GM18505 (cell line): ENCODE data around the gene CELF6.
A peak's percentile ranks its signal among the peaks of the same experiment; 100 is the strongest.
"Not testable (repeated sequence)": the region's sequence is repeated elsewhere in the genome, so short reads cannot be mapped to it uniquely, and the experiment has no call there.

Source experiments
- ATAC-seq: cut with Tn5 transposase; IDR thresholded peaks from one replicate; pipeline ENCODE4 v1.9.1; 2021; ENCODE audit not compliant: unreplicated experiment
- POLR2A ChIP-seq: IDR thresholded peaks from 4 replicates; pipeline ENCODE4 v1.6.1; 2011; ENCODE audit warnings: borderline replicate concordance; ENCODE audit not compliant: insufficient read depth, insufficient read length; ENCODE audit errors: extremely low read depth

The CELF6 gene

GRCh38 chr15:72304596-72304995, 15.4 kb downstream of the CELF6 start:
- ATAC-seq = no peak

GRCh38 chr15:72302955-72303354, 17.0 kb downstream of the CELF6 start:
- ATAC-seq = no peak
- TF ChIP-seq POLR2A = no peak

More at GRCh38 chr15:72304596-72304995, 15.4 kb downstream of the CELF6 start:
- TF ChIP-seq POLR2A = no peak

GRCh38 chr15:72289597-72290325, 30.2 kb downstream of the CELF6 start:
- no peak for TF ChIP-seq POLR2A
- no peak for ATAC-seq

GRCh38 chr15:72288796-72289596, 31.0 kb downstream of the CELF6 start:
- no peak for TF ChIP-seq POLR2A
- no peak for ATAC-seq

- no peak for TF ChIP-seq POLR2A
- no peak for ATAC-seq
These were observed 33.9 kb downstream of the CELF6 start for GRCh38 chr15:72285927-72286516.

- ATAC-seq = no peak
- no peak for TF ChIP-seq POLR2A
These were observed 34.6 kb downstream of the CELF6 start for GRCh38 chr15:72285402-72285801.

GRCh38 chr15:72284781-72285180, 35.2 kb downstream of the CELF6 start:
- no peak for TF ChIP-seq POLR2A
- ATAC-seq = no peak

- no peak for ATAC-seq
- no peak for TF ChIP-seq POLR2A
These were observed 38.2 kb downstream of the CELF6 start for GRCh38 chr15:72281713-72282112.

- ATAC-seq = no peak
- no peak for TF ChIP-seq POLR2A
These were observed 39.2 kb downstream of the CELF6 start for GRCh38 chr15:72280751-72281150.

- ATAC-seq = no peak
- no peak for TF ChIP-seq POLR2A
These were observed 41.2 kb downstream of the CELF6 start for GRCh38 chr15:72278737-72279136.

- TF ChIP-seq POLR2A = no peak
- no peak for ATAC-seq
These were observed 43.6 kb downstream of the CELF6 start for GRCh38 chr15:72276326-72276700.

- ATAC-seq = not testable (repeated sequence)
These were observed 44.2 kb downstream of the CELF6 start for GRCh38 chr15:72275635-72276325.

- ATAC-seq = no peak
- no peak for TF ChIP-seq POLR2A
These were observed 47.0 kb downstream of the CELF6 start for GRCh38 chr15:72272997-72273352.

- peak; percentile 93 for ATAC-seq
- TF ChIP-seq POLR2A = peak; percentile 76
These were observed 47.6 kb downstream of the CELF6 start, which contains the start of gene PARP6 for GRCh38 chr15:72272213-72272996. TSS of gene PARP6 (minus strand) at chr15:72272554. CDS start at chr15:72267477, 5,077 bp downstream.
